RPMI7951 (cell line): ENCODE data around the gene IFNAR2. TPM values are rescaled to one million over a fixed set of nuclear protein-coding genes. Genes with fewer than 3 reads are reported as not detected.

ENCODE experiments used
- DNase-seq: peaks from one replicate; pipeline ENCODE4 v3.0.0-alpha.2; 2012; ENCODE audit warnings: low read depth
- total RNA-seq: library from RNA; depleted of rRNA; stranded (reverse); fragments of >200 nt; shearing (Covaris generic); gene quantifications from 2 replicates; pipeline ENCODE4 v1.2.3, GENCODE V29; 2014; rRNA removed

IFNAR2 gene
- 2.4 and 4.9 TPM in 2 replicates for total RNA-seq

DNA sequence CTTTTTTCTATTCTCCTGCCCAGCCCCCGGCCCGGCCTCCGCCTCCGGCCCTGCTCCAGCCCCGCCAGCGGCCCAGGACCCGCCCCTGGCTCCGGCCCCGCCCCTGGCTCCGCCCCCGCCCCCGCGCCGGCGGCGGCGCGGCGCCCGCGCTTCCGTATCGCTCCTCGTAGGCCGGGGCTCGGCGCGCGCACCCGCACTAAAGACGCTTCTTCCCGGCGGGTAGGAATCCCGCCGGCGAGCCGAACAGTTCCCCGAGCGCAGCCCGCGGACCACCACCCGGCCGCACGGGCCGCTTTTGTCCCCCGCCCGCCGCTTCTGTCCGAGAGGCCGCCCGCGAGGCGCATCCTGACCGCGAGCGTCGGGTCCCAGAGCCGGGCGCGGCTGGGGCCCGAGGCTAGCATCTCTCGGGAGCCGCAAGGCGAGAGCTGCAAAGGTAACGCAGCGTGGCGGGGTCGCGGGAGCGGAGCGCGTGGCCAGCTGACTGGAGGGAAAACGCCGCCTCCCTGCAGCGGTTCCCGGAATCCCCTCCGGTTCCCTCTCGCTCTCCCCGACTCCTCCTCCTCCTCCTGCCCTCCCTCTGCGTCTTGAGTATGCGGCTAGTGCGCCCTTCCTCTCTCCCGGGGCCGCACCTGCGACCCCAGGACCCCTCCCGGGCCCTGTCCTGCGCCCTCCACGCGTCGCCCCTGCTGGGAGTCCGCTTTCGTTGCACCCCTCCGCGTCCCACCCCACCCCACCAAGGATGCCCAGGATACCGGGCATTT is at the start of gene IFNAR2:
Gene IFNAR2 (plus strand): TSS at position 155 of the 761 bp plus-strand sequence. CDS start 11,985 bp downstream, outside the sequence.
- peak; percentile 58 for DNase-seq

DNA sequence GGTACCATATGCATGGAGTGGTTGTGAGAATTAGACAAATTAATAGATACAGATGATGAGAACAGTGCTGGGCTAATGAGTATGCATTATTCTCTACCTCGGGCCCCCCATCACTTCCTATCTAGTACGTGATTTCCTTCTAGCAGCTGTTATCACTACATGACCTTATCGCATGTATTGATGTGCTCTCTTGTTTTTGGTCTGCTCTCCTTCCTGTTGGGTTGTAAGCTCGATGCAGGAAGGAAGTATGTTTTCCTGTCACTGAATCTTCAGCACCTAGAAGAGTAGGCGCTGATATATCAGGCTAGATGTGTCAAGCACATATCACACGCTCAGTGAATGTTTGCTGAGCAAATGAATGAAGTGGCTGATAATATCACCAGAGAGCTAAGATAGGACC is 43.9 kb upstream of the IFNAR2 start:
- no peak for DNase-seq

DNA sequence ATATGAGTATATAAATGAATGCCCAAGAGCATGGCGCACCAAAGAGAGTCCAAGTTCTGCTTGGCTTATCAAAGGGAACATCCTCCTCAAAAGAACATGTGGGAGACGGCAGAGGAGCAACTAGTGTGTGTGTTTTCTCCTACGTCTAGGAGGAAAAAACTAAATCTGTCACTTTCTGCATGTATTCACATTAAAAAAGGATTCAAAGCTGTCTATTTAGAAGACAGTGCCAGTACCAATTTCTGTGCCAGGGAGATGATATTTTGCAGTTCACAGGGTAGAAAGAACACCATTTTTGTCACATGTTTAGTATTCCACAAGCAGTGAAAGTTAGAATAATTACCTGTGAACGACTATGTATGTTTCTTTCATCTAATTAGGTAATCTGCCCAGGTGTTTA is 42.5 kb upstream of the IFNAR2 start:
- no peak for DNase-seq

DNA sequence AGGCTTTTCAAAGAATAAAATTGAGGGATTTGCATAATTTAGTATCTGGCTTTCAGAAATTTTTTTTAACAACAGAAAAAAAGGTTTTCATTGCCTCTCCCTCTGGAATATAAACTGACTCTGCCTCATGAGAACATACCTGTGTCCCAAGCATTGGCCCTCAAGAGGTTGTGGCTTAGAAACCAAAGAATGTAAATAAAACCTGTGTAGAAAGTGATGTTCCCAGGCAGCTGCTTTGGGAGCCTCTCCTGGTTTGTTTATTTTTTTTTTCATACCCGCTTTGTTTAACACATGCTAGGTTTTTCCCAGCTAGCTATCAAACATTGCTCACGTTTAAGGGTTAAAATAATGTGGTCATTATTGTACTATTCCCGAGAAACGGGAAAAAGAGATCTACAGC is 40.5 kb upstream of the IFNAR2 start:
- DNase-seq = no peak

DNA sequence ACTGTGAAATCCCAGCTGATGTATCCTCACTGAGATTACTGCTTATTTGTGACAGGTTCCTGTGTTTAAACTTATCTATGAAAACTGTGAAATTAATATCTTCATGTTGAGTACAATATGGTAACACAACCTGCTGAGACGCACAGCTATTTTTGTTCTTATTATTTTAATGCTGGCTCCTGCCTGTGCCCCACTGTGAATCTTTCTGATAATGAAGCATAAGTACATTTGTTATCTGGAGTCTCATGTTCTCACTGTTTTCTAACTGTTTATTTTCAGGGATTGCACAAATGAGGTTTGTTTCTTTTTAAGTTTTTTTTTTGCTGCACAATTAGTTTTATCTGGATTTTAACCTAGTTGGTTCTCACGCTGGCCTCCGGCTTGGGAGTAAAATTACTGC is 39.9 kb upstream of the IFNAR2 start:
- no peak for DNase-seq

DNA sequence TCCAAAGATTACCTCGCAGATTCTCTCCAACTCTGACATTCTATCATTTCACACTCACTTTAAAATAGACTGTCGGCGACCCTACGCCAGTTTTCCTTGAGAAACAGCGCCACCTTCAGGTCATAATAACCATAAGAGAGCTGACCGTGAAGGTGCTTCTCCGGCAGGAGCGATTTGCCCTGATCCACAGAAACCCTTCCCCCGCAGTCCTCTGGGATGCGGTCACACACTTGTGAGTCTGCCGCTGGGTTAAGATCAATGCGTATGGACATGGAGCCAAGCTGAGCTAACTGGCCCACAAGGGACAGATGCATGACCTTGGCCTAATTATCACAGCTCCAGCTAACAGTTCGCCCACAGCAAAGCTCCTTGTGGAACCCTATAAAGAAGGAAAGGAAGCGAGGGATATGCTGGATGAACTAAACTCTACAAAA is 32.8 kb upstream of the IFNAR2 start:
- peak; percentile 49 for DNase-seq

DNA sequence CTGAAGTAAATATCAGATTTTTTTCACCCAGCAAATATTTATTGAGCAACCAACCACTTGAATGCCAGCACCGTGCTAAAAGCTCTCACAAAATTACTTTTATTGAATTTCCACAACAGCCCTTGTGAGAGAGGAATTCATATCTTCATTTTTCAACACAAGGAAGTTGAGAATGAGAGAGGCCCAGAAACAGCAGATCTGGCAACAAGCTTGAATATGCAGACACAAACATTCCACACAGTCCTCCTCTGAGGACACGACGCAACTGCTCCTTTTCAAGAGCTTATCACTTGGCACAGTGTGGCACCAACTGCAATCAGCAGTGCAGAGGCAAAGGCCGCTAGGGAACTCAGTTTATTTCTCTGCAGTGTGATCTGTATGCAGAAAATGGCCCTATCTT is 32.2 kb upstream of the IFNAR2 start:
- DNase-seq = no peak

DNA sequence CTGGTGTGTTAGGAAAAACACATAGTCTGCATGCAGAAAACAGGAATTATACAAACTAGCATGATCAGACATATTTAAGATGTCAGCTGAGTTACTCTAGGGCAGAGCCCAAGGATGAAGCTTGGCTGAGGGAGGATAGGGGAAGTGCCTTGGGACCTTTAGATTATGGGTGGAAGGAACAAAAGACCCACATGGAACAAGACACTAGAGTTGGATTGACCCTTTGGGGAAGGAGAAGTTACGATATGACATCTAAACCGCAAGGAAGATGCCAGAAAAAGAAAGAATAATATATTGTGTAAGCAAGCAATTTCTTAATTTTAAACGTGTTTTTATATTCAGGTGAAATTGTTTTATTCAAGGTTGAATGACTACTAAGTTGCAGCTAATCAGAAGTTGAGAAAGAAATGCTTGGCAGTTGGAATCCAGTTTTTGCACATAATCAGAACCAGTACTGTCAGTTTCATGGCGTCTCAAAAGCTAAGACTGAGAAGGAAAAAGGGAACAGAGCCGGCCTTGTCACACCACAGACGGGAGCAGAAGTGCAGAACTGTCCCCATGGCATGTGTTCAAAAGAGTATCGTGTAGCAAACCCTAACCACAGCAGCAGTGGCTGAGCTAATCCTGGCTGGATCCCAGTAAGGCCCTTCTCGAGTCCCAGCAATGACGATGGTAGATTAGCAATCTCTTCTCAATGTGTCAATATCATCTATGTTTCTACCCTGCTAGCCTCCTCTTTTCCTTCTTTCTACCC is 31.2 kb upstream of the IFNAR2 start:
- peak; percentile 65 for DNase-seq

DNA sequence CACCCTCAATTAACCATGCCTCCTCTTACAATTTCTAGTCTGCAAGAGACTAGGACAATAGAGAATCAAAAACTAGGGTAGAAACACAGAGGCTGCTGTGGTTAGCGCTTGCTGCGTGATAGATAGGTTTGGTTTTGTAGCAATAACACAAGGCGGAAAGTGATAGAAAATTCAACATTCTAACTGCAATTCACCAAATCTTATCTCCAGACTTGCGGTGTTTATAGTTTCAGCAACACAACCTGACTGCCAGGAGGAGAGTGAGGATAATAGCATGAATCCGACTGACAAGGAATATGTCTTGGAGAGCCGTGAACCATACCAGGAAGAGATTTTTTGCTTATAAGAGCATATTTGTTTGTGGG is 30.7 kb upstream of the IFNAR2 start:
- DNase-seq = no peak

DNA sequence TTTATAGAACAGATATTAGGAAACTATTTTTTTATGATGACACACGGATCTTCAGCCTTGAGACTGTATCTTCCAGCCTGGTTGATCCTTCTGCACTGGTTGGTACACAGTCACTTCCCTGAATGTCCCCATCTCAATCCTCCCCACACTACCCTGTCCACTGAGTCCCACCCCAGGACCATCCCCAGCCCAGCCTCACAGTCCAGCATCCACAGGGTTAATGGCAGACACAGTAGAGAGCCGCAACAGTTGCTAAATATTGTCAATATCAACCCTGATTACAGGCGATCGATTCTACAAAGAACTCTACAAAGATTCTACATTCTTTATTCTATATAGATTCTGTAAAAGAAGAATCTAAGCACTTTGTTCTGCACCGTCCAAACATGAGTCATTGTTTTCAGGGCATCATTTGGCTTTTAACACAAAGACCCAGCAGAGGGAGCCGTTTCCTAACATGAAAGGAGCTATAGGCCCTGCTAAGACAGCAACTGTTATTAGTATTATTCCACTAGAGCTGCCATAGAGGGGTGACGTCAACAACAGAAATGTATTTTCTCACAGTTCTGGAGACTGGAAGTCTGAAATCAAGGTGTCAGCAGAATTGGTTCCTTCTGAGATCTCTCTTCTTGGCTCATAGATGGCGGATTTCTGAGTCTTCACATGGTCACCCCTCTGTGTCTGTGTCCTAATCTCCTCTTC is 30.1 kb upstream of the IFNAR2 start:
- peak; percentile 82 for DNase-seq

DNA sequence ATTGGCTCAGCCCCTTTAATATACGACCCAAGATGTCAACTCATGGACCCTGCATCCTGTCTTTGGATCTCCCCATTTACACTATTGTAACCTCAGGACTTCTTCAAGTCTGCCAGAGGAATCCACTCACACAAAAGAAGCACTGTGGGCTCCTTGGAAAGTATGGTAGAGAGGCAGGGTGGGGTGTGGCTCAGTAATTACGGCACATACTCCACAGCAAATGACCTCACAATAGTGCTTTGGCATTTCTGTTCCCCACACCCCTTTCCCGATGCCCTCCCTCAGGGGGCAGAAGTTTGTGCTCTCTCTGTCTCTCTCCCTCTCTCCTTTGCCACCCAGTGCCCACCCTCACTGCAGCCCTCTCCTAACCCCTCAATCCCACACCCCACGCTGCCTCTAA is 27.8 kb upstream of the IFNAR2 start:
- peak; percentile 21 for DNase-seq

DNA sequence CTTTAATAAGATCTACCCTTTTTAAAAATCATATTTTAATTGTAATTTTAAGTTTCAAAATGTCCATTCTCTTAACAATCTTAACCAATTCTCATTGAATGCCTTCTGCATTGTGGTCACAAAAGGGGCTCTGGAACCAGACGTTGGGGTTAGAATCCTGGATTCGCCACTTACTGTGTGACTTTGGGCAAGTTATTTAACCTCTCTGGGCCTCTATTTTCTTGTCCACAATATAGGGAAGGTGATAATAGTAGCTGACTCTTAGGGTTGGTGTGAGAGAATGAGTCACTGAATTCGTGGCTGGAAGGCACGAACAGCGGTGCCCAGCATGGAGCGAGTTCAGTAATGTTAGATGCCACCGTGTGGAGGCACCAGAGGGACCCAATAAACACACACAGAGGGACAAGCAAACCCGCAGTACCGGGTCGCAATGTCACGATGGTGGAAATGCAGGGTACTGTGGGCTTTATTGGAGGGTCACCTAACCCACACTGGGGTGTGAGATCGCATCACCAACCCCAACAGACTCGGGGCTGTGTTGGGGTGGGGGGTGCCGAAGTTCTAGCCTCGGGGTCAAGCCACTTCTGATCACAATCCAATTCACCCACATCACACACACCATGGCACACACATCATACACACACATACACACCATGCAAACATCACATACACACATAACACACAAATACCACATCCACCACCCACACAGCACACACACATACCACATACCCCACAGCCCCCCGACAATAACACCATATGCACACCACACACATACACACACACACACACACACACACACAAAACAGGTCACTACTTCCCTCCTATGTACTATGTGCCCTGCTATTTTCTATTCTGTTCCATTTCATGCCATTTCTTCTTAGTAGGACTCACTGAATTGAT is 27.0 kb upstream of the IFNAR2 start:
- peak; percentile 48 for DNase-seq

DNA sequence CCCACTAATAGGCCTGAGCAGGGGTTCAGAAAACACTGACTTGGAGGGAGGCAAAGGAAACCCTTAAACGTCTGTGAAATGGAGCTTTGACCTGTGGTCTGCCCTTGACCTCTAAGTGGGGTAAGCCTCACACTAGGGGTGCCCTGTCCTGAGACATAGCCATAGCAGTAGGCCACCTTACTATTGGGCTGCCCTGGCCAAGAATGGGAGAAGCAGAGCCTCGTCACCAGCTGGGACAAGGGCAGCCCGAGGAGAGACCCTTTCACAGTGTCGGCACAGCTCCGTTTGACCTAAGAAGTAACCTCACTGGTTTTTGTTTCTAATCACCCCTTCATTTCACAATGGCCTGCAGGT is 26.4 kb upstream of the IFNAR2 start:
- DNase-seq = no peak

DNA sequence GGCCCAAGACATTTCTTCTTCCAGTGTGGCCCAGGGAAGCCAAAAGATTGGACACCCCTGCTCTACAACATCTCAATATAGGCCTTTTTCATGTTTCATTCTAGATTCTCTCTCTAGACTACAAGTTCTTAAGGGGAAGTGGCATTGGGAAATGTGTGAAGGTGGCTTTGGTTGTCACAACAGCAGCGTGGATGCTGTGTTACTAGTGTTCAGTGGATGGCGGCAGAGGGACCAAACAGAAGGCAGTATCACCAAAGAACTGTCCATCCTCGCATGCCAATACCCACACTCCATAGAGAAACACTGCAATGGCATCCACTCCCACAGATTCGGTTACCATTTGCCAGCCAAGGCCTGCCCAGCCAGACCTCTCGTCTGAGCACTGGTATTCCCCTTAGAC is 24.3 kb upstream of the IFNAR2 start:
- no peak for DNase-seq

DNA sequence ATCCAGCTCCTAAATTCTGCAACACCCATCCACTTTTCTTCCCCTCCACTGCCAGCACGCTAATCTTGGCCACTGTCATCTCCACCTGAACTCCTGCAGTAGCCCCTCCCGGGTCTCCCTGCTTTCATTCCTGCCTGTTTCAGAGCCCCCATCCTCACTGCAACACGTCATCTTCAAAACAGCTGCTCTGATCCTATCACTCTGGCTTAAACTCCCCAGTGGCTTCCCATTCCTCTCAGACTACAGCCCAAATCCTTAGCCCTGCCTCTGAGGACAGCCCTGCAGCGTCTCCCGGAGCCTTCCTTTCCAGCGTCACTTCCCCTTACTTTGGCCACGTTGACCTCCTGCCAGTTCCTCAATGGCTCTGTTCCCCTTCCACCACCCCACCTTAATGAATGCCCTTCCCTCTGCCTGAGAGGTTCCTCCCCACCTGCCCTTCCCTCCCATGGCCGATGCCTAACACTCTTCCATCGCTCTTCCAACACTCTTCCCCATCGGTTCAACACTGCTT is 22.9 kb upstream of the IFNAR2 start:
- no peak for DNase-seq

DNA sequence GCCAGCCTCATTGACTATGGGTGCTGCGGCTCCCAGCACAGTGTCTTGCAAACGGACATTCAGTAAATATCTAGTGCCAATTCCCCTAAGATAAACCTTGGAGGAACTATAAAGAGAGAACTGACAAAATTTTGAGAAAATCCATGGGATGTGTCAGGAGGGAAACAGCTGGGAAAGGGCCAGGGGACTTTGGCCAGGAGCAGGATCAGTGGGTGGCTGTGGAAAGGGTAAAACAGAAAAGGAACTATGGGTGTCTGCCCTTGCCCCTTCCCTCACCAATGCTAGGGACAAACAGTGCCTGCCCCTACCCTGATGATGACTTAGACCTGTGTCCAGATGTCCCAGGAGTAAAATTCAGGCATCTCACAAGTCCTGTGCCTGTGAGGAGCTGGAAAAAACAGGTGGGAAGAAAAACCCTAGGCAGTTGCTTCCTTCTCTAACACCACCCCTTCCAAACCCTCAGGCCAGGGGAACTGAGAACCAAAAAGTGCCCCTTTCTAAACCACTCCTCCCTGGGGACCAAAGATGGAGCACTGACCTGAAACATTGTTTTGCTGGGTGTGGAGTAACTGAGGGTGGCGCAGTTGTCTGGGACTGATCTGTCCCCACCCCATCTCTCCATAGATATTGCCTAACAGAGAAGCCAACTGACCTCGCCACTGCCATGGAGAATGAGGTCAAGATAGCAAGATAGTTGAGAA is 22.1 kb upstream of the IFNAR2 start:
- no peak for DNase-seq

DNA sequence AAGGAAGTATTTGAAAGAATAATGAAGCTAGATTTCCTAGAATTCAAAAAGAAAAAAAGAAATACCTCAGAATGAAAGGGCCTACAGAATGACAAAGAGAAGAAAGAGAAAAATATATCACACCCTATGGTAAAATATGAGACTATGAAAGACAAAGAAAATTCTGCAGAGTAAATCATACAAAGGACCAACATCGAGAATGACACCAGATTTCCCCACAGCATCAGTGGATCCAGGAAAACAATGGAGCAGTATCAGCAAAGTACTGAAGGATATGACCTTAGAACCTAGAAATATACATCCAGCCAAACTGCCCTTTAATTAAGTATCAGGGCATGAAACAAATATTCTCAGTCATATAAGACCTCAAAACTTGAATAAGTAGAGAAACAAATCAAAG is 21.2 kb upstream of the IFNAR2 start:
- DNase-seq = no peak

DNA sequence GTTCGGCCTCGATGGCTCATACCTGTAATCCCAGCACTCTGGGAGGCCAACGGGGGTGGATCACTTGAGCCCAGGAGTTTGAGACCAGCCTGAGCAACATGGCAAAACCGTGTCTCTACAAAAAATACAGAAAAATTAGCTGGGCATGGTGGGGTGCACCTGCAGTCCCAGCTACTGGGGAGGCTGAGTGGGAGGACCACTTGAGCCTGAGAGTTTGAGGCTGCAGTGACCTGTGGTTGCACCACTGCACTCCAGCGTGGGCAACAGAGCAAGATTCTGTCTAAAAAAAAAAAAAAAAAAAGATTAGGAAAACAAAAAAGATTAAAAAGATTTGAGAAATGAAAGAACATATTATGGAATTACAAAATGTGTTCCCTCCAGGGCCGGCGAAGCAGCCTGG is 18.4 kb upstream of the IFNAR2 start:
- no peak for DNase-seq

DNA sequence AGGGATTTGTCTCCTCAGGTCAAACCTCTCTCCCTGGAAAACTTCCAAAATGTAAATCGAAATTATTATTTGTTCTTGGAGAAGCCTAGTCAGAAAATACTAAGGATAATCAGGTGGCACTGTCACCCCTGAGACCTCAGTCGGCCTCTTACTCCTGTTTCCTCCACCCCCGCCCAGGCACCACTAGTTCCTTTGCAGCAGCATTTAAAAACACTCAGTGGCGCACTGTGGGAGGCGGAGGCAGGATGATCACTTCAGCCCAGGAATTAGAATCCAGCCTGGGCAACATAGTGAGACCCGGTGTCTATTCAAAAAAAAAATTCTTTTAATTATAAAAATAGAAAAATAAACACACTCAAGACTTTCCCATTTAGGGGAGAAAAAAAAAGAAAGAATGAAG is 18.0 kb upstream of the IFNAR2 start:
- DNase-seq = no peak

DNA sequence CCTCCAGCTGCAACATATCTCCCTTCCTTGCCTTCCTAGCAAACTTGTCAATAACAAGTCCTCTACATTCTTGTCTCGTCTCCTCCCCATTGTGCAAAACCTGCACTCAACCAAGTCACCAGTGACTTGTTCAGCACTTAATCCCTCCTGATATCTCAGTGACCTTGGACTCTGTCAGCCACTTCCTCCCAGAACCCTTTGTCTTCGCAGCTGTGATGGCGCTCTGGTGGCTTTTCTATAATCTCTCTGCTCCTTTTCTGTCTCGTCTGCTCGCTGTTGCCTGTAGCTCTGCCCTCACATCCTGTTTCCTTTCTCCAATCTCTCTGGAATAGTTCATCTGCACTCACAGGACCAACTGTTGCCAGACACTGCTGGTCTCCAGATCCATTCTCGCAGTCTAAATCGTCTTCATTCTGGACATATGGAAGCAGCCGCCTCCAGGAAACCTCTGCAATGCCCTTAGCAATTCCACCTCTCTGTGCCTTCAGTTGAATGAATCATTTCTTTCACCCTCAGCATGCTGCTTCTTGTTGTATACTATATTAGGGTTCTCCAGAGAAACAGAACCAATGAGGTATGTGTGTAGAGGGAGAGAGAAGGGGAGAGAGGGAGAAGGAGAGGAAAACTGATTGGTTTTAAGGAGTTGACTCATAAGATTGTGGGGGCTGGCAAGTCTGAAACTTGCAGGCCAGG is 17.4 kb upstream of the IFNAR2 start:
- no peak for DNase-seq
